ENCODE data around the gene ABLIM2. TPM values are rescaled to one million over a fixed set of nuclear protein-coding genes. Genes with fewer than 3 reads are reported as not detected.

Gene ABLIM2
- total and polyA plus RNA-seq, 2 of the 4 experiments (the other 2 are of a cell fraction), result under 0.01 to 0.10 TPM

DNA sequence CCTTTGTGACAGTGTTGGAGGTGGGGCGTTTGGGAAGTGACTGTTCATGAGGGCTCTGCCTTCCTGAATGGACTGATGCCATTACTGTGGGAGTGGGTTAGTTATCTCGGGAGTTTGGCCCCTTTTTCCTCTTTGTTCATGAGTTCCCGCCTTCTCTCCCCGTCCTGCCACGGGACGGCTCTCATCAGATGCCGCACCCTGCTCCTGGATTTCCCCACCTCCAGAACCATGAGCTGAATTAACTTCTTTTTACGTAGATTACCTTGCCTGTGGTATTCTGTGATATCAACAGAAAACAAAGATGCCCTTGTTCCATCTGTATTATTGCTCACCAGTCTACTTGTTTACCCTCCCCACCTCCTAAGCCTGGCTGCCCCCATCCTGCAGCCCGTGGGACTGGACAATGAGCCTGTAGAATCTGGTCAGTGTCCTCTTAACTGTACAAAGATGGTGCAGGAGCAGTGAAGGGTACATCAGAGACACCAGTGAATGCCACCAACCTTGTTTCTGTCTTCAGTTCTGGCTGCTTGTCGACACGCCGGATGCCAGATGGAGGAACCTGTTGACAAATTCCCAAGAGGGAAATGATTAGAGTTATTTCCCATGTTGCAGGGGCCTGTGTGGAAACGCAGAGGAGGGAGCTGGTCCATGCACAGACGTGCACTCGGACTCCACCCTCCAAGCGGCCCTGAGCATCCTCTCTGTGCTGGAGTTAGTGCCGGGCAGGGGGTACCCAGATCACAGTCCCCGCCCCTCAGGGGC, 104.7 kb downstream of the ABLIM2 start:
- Histone ChIP-seq H4K20me1 (ENCODE audit: insufficient read depth, low read length) (no peaks in the 10 kb centered on the region), H3K27me3 (ENCODE audit: control insufficient read depth, insufficient read depth, low read length) (peaks cover 36% of the 10 kb centered on the region), H3K9me3 (ENCODE audit: control insufficient read depth, insufficient read depth, low read length) (peaks cover 13% of the 10 kb centered on the region), H2AFZ (replicated peaks; ENCODE audit: low read length, poor library complexity) (no peak overlapping the region), H2BK20ac (ENCODE audit: low read depth, low read length) (no peak overlapping the region), H3K36me3 (ENCODE audit: control insufficient read depth, insufficient read depth, low read length) (no peaks in the 10 kb centered on the region), H3K4me3 (ENCODE audit: insufficient read depth, low read depth, low read length) (no peak overlapping the region), H3K9me1 (ENCODE audit: insufficient read depth, low read length) (no peaks in the 10 kb centered on the region), H4K8ac (ENCODE audit: low read depth in 2 of 2, low read length in 2 of 2) (no peak overlapping the region), H2BK120ac (ENCODE audit: low read depth, low read length) (no peak overlapping the region), H3K4me2 (ENCODE audit: low read depth, low read length) (no peak overlapping the region), H2AK5ac (ENCODE audit: low read depth, low read length) (no peak overlapping the region), H3K4me1 (ENCODE audit: control insufficient read depth, insufficient read depth, low read length) (no peaks in the 10 kb centered on the region), H4K5ac (ENCODE audit: low read depth, low read length) (no peak overlapping the region), H2BK15ac (ENCODE audit: low read depth, low read length) (no peak overlapping the region), H3K56ac (ENCODE audit: extremely low read depth, insufficient read depth, low read length) (no peak overlapping the region), H2AK9ac (replicated peaks; ENCODE audit: low read depth, low read length, poor library complexity) (no peak overlapping the region), H3K23ac (ENCODE audit: low read depth, low read length) (no peak overlapping the region), H4K91ac (ENCODE audit: insufficient read depth, low read depth, low read length) (no peak overlapping the region), H2BK5ac (ENCODE audit: low read depth, low read length, poor library complexity, severe bottlenecking) (no peak overlapping the region), H3K18ac (ENCODE audit: low read depth, low read length) (no peak overlapping the region), H3K4ac (ENCODE audit: low read depth, low read length) (no peak overlapping the region), H3K14ac (replicated peaks; ENCODE audit: low read depth, low read length) (no peak overlapping the region), H3K9ac (ENCODE audit: low read depth, low read length) (no peak overlapping the region), H3K79me1 (ENCODE audit: low read depth in 1 of 2, low read length in 2 of 2) (no peaks in the 10 kb centered on the region), H3K27ac (ENCODE audit: insufficient read depth, low read length) (no peak overlapping the region)
- BruUV-seq (replicated peaks), result no TSS peak
- ATAC-seq (ENCODE audit: low read depth), result no peak
- POLR2A ChIA-PET (ENCODE audit: unreplicated experiment), result no interaction called here
- intact Hi-C loops (cut with micrococcal nuclease), result no loop called here
- in situ Hi-C loops (cut with MboI; ENCODE audit: low sequenced_read_pairs), result no loop called here
- dilution Hi-C loops (cut with HindIII; ENCODE audit: low sequenced_read_pairs, unreplicated experiment), result no loop called here
- no peak for DNase-seq
- CTCF ChIA-PET, result no interaction called here
- WGBS, 2 experiments (ENCODE audit: extremely low coverage in 2 of 2, insufficient read length in 1 of 2), result 69% methylated on average over 9 of the region's 18 CpGs; no CpG with 5 or more reads in 1 of the 2 experiments
- TF ChIP-seq ELK1 (IDR thresholded peaks at IDR 0.05; ENCODE audit: borderline replicate concordance, low read depth, low read length) (no peak), SMC3 (IDR thresholded peaks at IDR 0.05; ENCODE audit: low read depth, low read length) (no peak), CHD1 (IDR thresholded peaks at IDR 0.05; ENCODE audit: low read depth, low read length) (no peak), MAZ (IDR thresholded peaks at IDR 0.05; ENCODE audit: borderline replicate concordance, low read depth, low read length) (no peak), RFX5 (IDR thresholded peaks at IDR 0.05; ENCODE audit: low read depth, low read length) (no peak), CEBPB (IDR thresholded peaks at IDR 0.05; ENCODE audit: low read depth, low read length) (no peak), BHLHE40 (IDR thresholded peaks at IDR 0.05; ENCODE audit: low read depth, low read length) (no peak), MXI1 (IDR thresholded peaks at IDR 0.05; ENCODE audit: borderline replicate concordance, low read depth, low read length) (no peak), RAD21 (IDR thresholded peaks at IDR 0.05; ENCODE audit: low read length) (no peak), RCOR1 (IDR thresholded peaks at IDR 0.05; ENCODE audit: insufficient replicate concordance, low read length) (no peak), CTCF (conservative IDR thresholded peaks at IDR 0.05; ENCODE audit: low read depth, low read length) (no peak), FOS (IDR thresholded peaks at IDR 0.05; ENCODE audit: low read depth, low read length) (no peak)
